ENCODE measurements around the gene POLE3.
"Not testable (repeated sequence)": the region's sequence is repeated elsewhere in the genome, so short reads cannot be mapped to it uniquely, and the experiment has no call there.

Gene POLE3

GRCh38 chr9:113375057-113376023 is 35.1 kb downstream of the POLE3 start:
- no peak for DNase-seq

DNA sequence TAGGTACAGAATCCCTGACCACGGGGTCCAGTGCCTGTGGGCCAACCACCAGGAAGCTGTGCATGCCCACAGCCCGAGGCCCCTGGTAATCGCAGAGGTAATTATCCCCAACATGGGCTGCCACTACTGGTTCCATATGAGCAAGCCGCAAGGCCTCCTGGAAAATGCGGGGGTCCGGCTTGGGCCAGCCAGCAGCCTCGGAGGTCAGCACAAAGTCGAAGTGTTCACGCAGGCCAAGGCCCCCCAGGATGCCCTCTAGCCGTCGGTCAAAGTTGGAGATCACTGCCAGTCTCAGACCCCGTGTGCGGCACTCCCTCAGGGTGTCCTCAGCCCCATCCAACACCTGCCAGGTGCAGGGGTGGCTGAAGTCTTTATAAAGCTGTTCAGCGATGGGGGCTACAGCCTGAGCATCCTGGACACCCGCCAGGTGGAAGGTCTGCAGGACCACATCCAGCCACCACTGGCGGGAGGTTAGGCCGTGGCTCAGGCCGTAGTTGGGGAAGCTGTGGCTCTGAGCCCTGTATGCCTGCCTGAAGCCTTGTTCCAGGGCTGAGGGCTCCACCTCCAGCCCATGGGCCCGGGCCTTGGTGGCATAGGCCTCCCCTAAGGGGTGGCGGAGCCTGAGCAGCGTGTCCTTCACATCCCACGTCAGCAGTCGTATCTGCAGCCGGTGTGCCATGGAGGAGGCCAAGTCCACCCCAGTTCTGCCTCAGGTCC is 36.6 kb downstream of the POLE3 start:
- DNase-seq, result no peak

DNA sequence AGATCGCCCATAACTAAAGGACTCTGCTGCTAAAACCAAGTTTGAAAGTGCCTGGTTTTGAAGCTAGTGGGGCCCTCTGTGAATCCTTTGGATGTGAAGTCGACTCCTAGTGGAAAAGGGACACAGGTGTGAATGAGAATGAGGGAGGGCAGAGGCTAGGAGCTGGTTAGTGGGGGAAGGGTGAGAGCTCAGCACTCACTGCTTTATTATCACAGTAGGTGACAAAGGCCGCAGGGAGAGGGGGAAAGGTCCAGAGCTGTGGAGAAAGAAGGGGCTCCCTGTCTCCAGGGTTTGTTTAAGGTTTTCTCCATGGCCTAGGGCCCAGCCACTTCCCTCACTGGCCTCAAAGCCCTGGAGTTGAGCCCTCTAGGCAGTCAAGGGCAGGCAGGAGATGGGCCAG is 37.2 kb downstream of the POLE3 start:
- DNase-seq, result no peak

- no peak for DNase-seq
Measured at GRCh38 chr9:113372059-113372458, 38.4 kb downstream of the POLE3 start.

- DNase-seq, result no peak
Measured at GRCh38 chr9:113370806-113371325, 39.6 kb downstream of the POLE3 start.

DNA sequence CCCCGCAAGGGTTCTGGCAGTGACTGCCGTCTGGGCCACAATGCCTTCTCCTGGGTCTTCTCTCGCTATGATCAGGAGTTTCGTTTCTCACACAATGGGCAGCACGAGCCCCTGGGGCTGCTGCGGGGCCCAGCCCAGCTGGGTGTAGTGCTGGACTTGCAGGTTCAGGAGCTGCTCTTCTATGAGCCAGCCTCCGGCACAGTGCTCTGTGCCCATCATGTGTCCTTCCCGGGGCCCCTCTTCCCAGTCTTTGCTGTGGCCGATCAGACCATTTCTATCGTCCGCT is 40.7 kb downstream of the POLE3 start:
- DNase-seq, result no peak

DNA sequence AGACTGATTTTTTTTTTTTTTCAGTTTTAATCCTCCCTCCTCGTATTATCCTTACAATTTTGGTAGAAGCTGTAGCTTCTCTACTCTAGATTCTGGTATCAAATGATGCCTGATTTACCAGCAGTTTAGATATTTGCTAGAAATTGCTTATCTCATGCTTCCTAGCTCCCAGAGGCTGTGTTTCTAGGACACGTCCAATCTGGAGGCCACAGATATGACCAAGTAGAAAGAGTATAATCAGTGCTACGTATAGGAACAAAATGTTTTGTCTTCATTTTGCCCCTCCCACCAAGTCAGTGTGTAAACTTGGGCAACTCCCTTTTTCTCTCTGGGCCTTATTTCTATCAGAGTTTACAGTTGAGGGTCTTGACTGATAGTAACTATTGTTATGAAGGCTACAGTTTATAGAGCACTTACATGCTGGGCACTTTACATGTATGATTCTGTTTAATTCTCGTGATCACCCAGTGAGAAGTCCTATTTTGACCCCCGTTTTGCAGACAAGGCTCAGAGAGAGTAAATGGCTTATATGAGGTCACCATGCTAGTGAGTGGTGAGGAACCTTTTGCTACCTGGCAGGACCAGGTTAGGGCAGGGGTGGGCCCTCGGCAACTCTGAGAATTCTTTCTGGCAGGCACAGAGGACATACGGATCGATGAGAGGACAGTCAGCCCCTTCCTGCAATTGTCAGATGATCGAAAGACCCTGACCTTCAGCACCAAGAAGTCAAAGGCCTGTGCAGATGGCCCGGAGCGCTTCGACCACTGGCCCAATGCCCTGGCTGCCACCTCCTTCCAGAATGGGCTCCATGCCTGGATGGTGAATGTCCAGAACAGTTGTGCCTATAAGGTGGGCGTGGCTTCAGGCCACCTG is 41.3 kb downstream of the POLE3 start:
- no peak for DNase-seq

- DNase-seq, result no peak
Measured at GRCh38 chr9:113368348-113368981, 42.0 kb downstream of the POLE3 start.

DNA sequence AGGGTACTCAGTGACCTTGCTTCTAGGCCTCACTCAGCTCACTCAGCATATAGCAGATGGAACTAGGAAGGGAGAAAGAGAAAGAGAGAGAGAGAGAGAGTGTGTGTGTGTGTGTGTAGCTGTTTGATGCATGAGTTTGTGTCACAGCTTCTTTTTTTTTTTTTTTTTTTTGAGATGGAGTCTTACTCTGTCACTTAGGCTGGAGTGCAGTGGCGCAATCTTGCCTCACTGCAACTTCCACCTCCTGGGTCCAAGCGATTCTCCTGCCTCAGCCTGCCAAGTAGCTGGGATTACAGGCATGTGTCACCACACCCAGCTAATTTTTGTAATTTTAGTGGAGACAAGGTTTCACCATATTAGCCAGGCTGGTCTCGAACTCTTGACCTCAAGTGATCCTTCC is 44.8 kb downstream of the POLE3 start:
- DNase-seq, result not testable (repeated sequence)

GRCh38 chr9:113364951-113365350 is 45.5 kb downstream of the POLE3 start:
- no peak for DNase-seq

DNA sequence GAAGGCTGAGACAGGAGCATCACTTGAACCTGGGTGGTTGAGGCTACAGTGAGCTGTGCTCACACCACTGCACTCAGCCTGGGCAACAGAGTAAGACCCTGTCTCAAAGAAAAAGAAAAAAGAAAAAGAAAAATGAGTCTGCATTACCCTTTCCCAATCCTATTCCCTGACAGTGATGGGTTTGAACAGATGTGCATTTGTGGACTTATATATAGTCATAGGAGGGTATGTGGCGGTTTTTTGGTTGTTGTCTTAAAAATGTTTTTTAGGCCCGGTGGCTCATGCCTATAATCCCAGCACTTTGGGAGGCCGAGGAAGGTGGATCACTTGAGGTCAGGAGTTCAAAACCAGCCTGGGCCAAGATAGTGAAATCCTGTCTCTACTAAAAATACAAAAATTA is 47.1 kb downstream of the POLE3 start:
- DNase-seq, result no peak

DNA sequence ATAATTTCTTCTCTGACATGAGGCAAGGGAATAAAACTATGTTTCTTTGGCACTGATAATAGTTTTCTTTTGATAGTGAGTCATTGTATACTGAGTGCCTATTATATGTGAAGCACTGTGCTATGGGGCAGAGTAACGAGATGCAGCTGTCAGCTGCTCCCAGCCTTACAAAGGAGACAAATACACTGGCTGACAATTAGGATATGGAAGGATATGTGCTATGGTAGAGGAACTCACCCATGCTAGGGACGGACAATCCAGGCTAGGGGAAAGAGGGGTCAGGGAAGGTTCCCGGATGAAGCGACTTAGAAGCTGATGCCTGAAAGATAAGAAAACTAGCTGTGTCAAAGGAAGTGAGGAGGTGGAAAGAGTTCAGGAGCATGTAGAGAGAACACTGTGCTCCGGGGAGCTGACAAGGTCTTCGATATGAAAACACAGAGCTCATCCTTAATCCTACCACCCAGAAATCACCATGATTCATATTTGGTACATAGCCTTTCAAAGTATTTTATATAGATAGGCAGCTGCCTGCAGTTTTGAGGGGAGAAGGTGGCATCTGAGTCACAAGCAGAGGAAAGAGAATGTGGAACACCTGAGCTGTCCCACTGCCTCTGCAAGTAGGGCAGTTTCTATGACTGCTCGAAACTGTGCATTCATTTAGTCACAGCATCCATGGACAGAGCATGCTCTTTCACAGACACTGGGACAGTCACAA is 49.0 kb downstream of the POLE3 start:
- no peak for DNase-seq

- no peak for DNase-seq
Measured at GRCh38 chr9:113360242-113360842, 50.1 kb downstream of the POLE3 start.

DNA sequence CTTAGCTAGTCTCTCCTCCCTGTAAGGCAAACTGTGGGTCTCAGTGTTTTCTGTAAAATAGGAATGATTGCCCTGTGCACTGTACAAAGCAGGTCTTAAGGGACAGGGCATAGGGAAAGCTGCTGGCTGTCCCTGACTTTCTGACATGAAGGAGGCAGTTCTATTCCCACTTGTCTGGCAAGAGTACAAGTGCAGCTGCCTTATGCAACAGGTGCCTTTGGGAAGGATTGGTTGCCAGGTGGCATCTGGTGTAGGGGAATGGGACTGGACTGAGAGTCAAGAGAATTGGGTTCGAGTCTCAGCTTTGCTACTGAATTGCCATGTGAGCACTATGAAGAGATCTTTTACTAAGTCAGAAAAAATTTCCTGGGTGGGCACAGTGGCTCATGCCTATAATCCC is 51.1 kb downstream of the POLE3 start:
- no peak for DNase-seq
